Measurements from ENCODE around the gene EFCAB6.

- TF ChIP-seq CTCF (IDR thresholded peaks at IDR 0.05) (no peak), POLR2A (IDR thresholded peaks at IDR 0.05) (no peak), POLR2AphosphoS5 (IDR thresholded peaks at IDR 0.05) (no peak)
Measured at GRCh38 chr22:43800970-43801369, 11.1 kb downstream of the EFCAB6 start.
